Retina (tissue), 1 donor: Measurements from ENCODE around the gene LTBP1.
"Not testable (repeated sequence)": the region's sequence is repeated elsewhere in the genome, so short reads cannot be mapped to it uniquely, and the experiment has no call there.

ENCODE experiments used
- DNase-seq: peaks from one replicate; pipeline ENCODE4 v3.0.0-alpha.2; 2016

Gene LTBP1

GRCh38 chr2:33369191-33369590 is 422.4 kb downstream of the LTBP1 start:
- no peak for DNase-seq

GRCh38 chr2:33370636-33371265 is 424.0 kb downstream of the LTBP1 start:
- no peak for DNase-seq

GRCh38 chr2:33371304-33372090 is 424.7 kb downstream of the LTBP1 start:
- DNase-seq: no peak

- DNase-seq: peak; percentile 27
Observed at GRCh38 chr2:33372940-33373553, 426.3 kb downstream of the LTBP1 start.

GRCh38 chr2:33373986-33374385 is 427.2 kb downstream of the LTBP1 start:
- no peak for DNase-seq

- no peak for DNase-seq
Observed at GRCh38 chr2:33375054-33375453, 428.3 kb downstream of the LTBP1 start.

- no peak for DNase-seq
Observed at GRCh38 chr2:33377048-33377447, 430.3 kb downstream of the LTBP1 start.

GRCh38 chr2:33378556-33379210 is 431.9 kb downstream of the LTBP1 start:
- DNase-seq: peak; percentile 54

GRCh38 chr2:33380001-33380609 is 433.4 kb downstream of the LTBP1 start:
- DNase-seq: no peak

GRCh38 chr2:33380719-33381118 is 434.0 kb downstream of the LTBP1 start:
- DNase-seq: no peak

- no peak for DNase-seq
Observed at GRCh38 chr2:33381301-33381858, 434.6 kb downstream of the LTBP1 start.

- no peak for DNase-seq
Observed at GRCh38 chr2:33383855-33384598, 437.3 kb downstream of the LTBP1 start.

- DNase-seq: no peak
Observed at GRCh38 chr2:33384599-33384961, 437.8 kb downstream of the LTBP1 start.

- DNase-seq: no peak
Observed at GRCh38 chr2:33388996-33389395, 442.2 kb downstream of the LTBP1 start.

- not testable (repeated sequence) for DNase-seq
Observed at GRCh38 chr2:33389695-33390094, 442.9 kb downstream of the LTBP1 start.

- DNase-seq: peak; percentile 19
Observed at GRCh38 chr2:33391529-33392255, 444.9 kb downstream of the LTBP1 start.

GRCh38 chr2:33392366-33392765 is 445.6 kb downstream of the LTBP1 start:
- no peak for DNase-seq

- no peak for DNase-seq
Observed at GRCh38 chr2:33395034-33395433, 448.3 kb downstream of the LTBP1 start.

- DNase-seq: no peak
Observed at GRCh38 chr2:33395655-33396249, 449.0 kb downstream of the LTBP1 start.

- DNase-seq: no peak
Observed at GRCh38 chr2:33404321-33404720, 457.6 kb downstream of the LTBP1 start.

GRCh38 chr2:33406622-33407021 is 459.9 kb downstream of the LTBP1 start:
- no peak for DNase-seq
